ENCODE results near the gene PRKCA. TPM values are rescaled to one million over a fixed set of nuclear protein-coding genes. Genes with fewer than 3 reads are reported as not detected.

The PRKCA gene
- polyA plus RNA-seq, 1 experiment = 66.8 TPM

- Histone ChIP-seq H3K9me3 (ENCODE audit: control insufficient read depth, insufficient read depth, low read length) (no peaks in the 10 kb centered on the region), H3K27me3 (ENCODE audit: control insufficient read depth, insufficient read depth, low read length) (no peaks in the 10 kb centered on the region), H3K4me3 (ENCODE audit: low read depth, low read length) (no peak overlapping the region), H3K27ac (ENCODE audit: low read depth, low read length) (no peak overlapping the region)
- CTCF ChIA-PET = interaction anchor here (1.3 kb wide), 1 partner anchor 11 kb away, joined by 4 read pairs; no protein-coding TSS in a partner anchor
- no peak for TF ChIP-seq CTCF (IDR thresholded peaks at IDR 0.05; ENCODE audit: low read depth, low read length)
- no peak for DNase-seq (ENCODE audit: low read depth, low spot score)
- POLR2A ChIA-PET = no interaction called here
Observed at GRCh38 chr17:66684731-66685130, 382.3 kb downstream of the PRKCA start.

- ChIA-PET CTCF (no interaction called here), POLR2A (no interaction called here)
- no peak for TF ChIP-seq CTCF (IDR thresholded peaks at IDR 0.05; ENCODE audit: low read depth, low read length)
- Histone ChIP-seq H3K27ac (ENCODE audit: low read depth, low read length) (no peak overlapping the region), H3K4me3 (ENCODE audit: low read depth, low read length) (no peak overlapping the region), H3K9me3 (ENCODE audit: control insufficient read depth, insufficient read depth, low read length) (no peaks in the 10 kb centered on the region), H3K27me3 (ENCODE audit: control insufficient read depth, insufficient read depth, low read length) (no peaks in the 10 kb centered on the region)
- DNase-seq (ENCODE audit: low read depth, low spot score) = no peak
Observed at GRCh38 chr17:66686601-66687000, 384.2 kb downstream of the PRKCA start.

- Histone ChIP-seq H3K4me3 (ENCODE audit: low read depth, low read length) (no peak overlapping the region), H3K27me3 (ENCODE audit: control insufficient read depth, insufficient read depth, low read length) (no peaks in the 10 kb centered on the region), H3K9me3 (ENCODE audit: control insufficient read depth, insufficient read depth, low read length) (no peaks in the 10 kb centered on the region), H3K27ac (ENCODE audit: low read depth, low read length) (no peak overlapping the region)
- DNase-seq (ENCODE audit: low read depth, low spot score) = no peak
- no peak for TF ChIP-seq CTCF (IDR thresholded peaks at IDR 0.05; ENCODE audit: low read depth, low read length)
- ChIA-PET POLR2A (no interaction called here), CTCF (no interaction called here)
Observed at GRCh38 chr17:66687570-66688284, 385.3 kb downstream of the PRKCA start.

- H3K4me3 ChIP-seq (ENCODE audit: low read depth, low read length) = no peak overlapping the region
- ChIA-PET POLR2A (no interaction called here), CTCF (no interaction called here)
- TF ChIP-seq CTCF (IDR thresholded peaks at IDR 0.05; ENCODE audit: low read depth, low read length) = no peak
- H3K27me3 ChIP-seq (ENCODE audit: control insufficient read depth, insufficient read depth, low read length) = no peaks in the 10 kb centered on the region
- DNase-seq (ENCODE audit: low read depth, low spot score) = no peak
- H3K9me3 ChIP-seq (ENCODE audit: control insufficient read depth, insufficient read depth, low read length) = no peaks in the 10 kb centered on the region
- H3K27ac ChIP-seq (ENCODE audit: low read depth, low read length) = no peak overlapping the region
Observed at GRCh38 chr17:66689221-66689620, 386.8 kb downstream of the PRKCA start.

GRCh38 chr17:66690166-66690565 is 387.8 kb downstream of the PRKCA start:
- no peak for TF ChIP-seq CTCF (IDR thresholded peaks at IDR 0.05; ENCODE audit: low read depth, low read length)
- no peaks in the 10 kb centered on the region for H3K27me3 ChIP-seq (ENCODE audit: control insufficient read depth, insufficient read depth, low read length)
- CTCF ChIA-PET = interaction anchor here (1.6 kb wide), 1 partner anchor 490 kb away, joined by 3 read pairs; no protein-coding TSS in a partner anchor
- no peak for DNase-seq (ENCODE audit: low read depth, low spot score)
- POLR2A ChIA-PET = no interaction called here
- H3K9me3 ChIP-seq (ENCODE audit: control insufficient read depth, insufficient read depth, low read length) = no peaks in the 10 kb centered on the region
- no peak overlapping the region for H3K4me3 ChIP-seq (ENCODE audit: low read depth, low read length)
- H3K27ac ChIP-seq (ENCODE audit: low read depth, low read length) = no peak overlapping the region
